Fibroblast of skin of abdomen (primary cell): Measurements from ENCODE around the gene PEX10.
"Not testable (repeated sequence)": the region's sequence is repeated elsewhere in the genome, so short reads cannot be mapped to it uniquely, and the experiment has no call there.

Experiments used
- DNase-seq: peaks from one replicate; pipeline ENCODE4 v3.0.0-alpha.2; 2013

The PEX10 gene

DNA sequence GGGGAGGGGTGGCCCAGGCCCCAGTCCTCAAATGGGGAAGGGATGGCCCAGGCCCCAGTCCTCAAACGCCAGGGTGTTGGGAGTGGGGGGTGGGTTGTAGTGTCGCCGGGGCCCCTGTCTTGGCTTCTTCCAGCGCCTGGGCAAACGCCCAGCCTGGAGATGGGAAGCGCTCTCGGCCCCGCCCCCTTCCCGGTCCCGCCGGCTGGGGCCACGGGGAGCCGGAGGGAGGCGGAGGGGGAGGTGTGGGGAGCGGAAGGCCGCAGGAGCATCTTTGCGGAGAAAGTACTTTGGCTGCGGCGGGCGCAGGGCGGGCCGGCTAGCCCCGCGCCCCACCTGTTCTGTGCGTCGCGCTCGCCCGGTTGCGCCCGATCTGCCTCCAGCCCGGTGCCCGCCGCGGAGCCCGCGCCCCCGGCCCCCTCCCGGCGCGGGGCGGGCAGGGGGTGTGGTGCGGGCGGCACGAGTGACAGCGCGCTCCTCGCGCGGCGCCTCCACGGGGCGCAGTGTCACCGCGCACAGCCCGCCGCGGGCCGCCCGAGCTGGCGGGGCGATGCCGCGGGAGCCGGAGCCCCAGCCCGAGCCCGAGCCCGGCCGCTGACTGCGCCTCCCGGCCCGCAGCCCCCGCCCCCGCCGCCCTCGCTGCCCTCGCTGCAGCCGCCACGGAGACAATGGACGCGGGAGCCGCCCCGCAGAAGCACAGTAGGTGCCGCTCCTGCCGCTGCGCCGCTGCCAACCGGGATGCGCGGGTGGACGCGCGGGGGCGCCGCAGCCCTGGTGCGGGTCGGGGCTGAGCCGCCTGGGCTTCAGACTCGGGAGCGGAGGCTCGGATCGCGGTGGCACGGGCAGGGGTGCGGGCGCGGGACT is 31.1 kb upstream of the PEX10 start:
- no peak for DNase-seq

DNA sequence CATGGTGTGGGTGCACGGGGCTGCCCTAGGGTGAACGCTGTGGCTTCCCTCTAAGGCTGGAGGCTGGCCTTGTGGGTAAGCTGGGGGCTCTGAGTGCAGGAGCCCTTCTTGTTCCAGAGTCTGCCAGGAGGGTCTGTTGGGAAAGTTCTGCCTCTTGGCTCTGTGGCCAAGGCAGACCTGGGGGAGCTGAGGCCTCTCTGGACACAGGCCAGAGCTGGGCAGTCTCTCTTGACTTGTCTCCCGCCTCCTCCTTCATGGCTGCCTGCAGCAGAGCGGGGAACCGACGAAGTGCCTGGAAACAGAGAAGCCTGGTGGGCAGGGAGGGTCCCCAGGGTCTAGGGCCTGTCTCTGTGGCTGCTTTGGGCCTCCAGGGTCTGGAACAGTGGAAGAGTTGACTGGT is 30.3 kb upstream of the PEX10 start:
- DNase-seq: no peak

DNA sequence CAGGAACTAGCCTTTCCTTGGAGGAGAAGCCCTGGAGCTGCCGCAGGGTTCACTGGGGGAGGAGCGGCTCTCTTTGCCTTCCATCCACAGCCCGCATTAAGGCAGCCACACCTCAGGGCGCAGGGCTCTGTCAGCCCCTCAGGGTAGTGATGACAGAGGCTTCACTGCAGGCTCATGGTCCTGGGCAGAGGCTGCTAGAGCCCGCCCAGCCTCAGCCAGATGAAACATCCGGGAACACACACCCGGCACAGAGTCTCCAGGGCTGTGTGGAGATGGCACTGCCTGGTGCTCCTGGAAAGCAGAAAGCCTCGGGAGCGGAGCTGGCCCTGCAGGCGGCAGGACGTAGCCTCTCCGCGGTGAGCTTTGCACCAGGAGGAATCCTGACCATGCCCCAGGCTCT is 29.4 kb upstream of the PEX10 start:
- DNase-seq: no peak

DNA sequence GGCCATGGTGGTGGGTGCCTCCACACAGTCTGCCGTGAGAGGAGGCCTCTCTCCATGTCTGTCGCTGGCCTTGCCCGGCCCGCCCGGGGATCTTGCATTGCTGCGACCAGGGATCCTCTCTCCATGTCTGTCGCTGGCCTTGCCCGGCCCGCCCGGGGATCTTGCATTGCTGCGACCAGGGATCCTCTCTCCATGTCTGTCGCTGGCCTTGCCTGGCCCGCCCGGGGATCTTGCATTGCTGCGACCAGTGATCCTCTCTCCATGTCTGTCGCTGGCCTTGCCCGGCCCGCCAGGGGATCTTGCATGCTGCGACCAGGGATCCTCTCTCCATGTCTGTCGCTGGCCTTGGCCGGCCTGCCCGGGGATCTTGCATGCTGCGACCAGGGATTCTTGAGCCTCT is 28.0 kb upstream of the PEX10 start:
- not testable (repeated sequence) for DNase-seq

DNA sequence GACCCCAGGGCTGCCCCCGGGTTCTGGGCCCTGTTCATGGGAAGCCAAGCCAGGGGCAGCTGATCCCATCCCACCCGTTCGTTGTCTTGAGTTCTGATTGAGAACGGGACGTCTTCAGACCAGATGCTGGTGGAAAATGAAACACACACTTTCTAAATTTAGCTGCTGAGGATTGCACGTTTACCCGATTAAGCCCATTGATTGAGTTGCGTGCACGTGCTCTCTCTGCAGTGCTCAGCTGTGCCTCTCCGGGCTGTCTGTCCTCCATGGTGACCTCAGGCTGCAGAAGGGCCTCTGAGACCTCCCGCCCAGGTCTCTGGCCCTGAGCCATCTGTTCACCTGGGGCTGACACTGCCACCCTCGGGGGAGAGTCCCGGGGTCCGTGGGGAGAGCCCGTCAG is 27.0 kb upstream of the PEX10 start:
- no peak for DNase-seq

DNA sequence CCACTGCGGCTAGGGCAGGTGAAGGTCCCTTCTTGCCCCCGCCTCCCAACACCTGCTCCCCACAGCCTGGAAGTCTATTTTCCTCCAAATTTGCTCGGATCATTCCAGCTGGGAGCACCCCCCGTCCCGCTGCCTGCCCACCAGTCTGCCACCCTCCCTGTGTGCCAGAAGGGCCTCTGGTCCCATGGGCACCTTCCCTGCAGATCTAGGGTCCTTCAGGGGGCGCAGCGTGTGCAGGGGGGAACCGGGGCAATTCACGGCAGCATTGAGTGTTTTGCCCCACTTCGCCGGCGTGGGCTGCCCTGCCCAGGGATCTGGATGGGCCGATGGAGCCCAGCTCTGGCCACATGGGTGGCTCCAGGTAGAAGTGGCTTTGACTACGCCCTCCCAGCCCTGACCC is 26.3 kb upstream of the PEX10 start:
- DNase-seq: no peak

DNA sequence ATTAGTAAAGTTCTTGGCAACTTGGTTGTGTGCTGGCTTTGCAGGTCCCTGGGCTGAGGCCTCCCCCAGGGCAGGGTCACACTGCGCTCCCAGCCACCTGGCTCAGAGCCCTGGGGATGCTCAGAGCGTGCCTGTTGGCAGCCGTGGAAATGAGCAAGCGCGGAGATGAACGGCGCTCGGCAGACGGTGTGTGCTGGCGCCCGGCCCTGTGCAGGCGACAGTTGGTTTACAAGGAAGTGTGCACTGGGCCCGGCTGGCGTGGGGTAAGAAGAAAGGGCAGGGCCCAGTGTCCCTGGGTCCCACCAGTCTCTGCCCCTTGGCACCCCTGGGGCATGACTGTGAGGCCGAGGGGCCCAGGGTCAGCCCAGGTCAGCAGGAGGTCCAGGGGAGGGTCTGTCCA is 25.7 kb upstream of the PEX10 start:
- no peak for DNase-seq

DNA sequence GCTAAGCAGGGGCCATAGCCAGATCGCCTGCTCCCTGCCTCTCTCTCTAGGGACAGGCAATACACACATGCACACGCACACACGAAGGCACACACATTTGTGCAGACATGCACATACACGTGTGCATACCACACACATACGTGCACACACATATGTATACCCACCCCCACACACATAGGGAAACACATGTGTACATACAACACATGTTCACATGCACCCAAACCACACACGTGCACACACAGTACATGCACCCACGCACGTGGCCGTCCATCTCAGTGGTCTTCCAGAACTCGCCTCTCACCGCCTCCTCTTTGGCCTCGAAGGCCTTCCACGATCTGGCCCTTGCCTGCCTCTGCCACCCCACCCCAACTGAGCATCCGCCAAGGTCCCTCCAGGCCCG is 25.3 kb upstream of the PEX10 start:
- no peak for DNase-seq

DNA sequence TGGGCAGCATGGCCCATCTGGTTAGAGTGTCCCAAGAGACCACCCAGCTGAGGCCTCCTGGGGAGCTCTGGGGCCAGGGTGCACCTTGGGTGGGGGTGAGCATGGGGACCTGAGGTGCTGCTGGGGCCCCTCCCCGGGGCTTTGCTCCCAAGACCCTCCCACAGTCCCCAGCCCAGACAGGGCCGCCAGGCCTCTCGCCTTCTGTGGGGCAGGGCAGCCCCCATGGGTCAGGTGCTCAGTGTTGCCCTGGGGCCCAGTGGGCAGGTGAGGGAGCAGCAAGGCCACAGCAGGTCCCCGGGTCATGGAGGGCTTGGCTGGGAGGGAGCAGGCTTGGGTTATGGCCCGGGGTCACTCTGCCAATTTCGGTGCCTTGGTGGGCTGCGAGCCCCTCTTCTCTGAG is 24.5 kb upstream of the PEX10 start:
- DNase-seq: no peak

DNA sequence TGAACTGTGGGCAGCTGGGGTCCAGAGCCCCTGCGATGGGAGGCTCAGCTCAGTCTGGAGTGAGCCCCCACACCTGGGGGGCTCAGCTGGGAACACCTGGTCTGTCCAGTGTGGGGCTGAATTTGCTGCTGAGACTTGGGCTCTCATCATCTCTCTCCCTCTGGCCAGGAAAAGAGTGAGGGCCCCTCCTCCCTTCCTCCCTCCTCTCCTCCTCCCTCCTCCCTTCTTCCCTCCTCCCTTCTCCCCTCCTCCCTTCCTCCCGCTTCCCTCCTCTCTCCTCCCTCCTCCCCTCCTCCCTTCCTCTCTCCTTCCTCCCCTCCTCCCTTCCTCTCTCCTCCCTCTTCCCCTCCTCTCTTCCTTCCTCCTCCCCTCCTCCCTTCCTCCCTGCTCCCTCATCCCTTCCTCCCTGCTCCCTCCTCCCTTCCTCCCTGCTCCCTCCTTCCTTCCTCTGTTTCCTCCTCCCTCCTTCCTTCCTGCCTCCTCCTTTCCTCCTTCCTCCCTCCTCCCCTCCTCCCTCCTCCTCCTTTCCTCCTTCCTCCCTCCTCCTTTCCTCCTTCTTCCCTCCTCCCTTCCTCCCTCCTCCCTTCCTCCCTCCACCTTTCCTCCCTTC is 23.5 kb upstream of the PEX10 start:
- DNase-seq: no peak

DNA sequence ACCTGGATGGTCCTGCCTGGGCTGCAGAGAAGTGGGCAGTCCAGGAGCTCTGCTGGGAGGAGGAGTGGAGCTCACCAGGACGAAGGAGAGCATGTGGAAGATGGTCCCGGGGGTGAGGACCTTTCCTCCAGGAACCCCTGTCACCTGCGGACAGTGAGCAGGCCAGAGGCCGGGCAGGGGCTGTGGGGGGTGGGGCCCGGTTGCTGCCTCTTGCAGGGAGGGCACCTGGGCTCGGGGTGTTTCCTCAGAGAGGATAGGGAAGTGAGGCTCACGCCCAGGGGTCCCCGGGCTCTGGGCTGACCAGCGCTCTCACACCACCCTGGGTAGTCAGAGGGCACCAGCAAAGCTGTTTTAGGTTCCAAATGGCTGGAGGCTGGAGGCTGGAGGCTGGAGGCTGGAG is 22.7 kb upstream of the PEX10 start:
- no peak for DNase-seq

DNA sequence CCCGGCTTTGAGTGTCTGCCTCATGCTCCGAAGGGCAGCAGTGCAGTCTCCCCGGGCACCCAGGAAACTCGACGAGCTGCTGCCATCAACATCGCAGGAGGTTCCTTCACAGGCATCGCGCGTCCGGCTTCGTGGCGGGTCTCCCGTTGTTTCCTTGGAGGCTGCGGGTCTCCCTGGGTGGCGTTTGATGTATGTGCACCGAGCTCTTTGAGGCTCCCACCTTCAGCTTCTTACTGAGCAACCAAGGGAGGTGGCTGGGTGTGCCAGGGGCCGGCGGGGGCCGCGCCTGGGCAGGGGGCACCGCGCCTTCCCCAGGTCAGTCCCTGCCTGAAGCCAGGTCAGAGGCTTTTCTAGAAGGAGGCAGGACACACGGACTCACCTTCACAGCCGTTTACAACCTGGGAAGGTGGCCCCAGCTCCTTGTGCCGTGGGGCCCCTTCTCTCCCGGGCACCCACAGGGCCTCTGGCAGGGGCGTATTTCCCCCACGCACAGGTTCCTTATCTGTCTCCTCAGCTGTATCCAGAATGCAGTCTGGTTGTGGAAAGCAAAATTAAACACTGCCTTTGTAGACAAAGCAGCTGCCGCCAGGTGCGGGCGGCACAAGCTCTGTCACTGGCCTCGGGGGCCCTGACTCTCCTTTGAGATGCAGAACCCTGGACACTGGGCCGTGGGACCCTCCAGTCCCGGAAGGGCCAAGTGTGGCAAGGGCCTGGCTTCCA is 21.7 kb upstream of the PEX10 start:
- no peak for DNase-seq

DNA sequence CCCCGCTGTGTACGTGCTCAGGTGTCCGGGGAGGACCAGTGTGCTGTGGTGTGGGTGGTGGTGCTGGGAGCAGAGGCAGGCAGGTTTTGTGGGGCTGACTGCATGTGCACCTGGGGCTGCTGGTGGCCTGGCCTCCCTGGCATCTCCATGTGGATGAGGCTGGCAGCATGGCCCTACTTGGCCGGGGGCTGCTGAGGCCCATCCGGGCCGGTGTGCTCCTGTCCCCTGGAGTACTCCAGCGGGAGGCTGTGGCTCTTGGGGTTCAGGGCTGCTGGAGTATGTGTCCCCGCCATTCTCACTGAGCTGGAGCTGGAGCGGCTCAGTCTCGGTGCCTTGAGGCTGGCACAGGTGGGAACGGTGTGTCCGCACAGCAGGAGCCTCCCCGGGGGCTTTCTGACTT is 20.8 kb upstream of the PEX10 start:
- DNase-seq: no peak

DNA sequence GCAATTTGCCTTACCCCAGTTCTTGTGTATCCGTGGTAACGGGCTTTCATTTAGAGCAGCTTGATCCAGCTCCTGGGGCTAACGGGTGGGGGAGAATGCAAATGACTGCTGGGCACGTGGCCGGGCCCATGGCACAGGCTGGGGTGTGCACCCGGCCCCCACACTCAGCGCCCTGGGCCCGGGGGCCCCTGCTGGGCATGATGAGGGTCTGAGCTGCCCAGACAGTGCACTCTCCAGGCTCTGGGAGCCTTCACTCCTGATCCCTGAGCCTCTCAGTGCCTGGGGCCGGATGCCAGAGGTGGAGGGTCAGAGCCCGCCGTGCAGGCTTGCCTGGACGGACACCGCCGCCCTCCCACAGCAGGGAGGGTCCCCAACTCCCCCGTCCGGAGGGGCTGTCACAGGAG is 20.1 kb upstream of the PEX10 start:
- DNase-seq: no peak

DNA sequence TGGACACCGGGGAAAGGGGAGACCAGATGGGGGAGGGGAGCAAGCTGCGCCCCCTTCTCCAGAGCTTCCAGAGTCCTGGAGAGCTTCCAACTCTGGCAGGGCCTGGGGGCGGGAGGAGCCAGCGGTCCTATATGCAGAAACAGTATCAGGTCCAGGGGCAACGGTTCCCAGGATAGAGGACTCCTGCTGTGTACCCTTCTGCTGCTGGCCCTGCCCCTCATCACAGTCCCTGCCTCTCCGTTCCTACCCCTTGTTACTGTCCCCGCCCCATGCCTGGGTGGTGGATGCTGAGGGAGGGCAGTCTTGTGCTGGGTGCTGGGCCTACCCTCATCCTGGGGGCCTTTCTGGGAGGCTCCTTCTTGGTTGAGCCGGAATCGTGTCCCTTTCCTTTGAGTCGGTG is 19.2 kb upstream of the PEX10 start:
- DNase-seq: no peak

DNA sequence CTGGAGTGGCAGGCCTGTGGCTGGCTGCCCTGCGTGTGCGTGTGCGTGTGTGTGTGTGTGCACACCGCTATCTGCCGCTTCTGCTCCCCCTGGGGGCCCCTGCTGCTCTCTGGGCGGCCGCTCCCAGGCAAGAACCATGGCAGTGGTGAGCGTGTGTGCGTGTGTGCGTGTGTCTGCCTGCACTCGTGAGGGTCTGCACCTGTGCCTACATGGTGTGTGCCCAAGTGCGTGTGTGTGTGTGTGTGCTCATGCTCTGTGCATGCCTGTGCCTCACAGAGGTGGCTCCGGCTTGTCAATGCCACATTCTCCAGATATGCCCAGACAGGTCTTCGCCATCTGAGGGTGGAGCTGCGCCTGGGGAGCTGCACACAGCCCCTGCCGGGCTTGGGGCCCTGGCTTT is 18.7 kb upstream of the PEX10 start:
- no peak for DNase-seq

DNA sequence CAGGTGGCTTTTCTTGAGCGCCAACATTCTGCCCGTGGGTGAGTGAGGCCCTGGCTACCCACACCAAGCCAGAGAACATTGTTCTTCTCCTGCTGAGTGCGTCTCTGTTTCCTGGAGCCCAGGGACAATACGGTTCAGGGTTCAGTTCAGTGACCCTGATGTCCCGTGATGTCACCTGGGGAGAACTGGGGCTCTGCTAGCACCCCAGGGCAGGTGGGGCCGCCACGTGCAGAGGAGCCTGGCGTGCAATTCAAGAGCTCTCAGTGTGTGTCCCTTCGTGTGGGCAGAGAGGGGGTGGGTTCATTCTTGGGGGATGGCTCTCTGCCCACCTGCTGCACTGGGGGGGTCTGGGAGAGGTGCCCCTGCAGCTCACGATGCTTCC is 18.2 kb upstream of the PEX10 start:
- no peak for DNase-seq

DNA sequence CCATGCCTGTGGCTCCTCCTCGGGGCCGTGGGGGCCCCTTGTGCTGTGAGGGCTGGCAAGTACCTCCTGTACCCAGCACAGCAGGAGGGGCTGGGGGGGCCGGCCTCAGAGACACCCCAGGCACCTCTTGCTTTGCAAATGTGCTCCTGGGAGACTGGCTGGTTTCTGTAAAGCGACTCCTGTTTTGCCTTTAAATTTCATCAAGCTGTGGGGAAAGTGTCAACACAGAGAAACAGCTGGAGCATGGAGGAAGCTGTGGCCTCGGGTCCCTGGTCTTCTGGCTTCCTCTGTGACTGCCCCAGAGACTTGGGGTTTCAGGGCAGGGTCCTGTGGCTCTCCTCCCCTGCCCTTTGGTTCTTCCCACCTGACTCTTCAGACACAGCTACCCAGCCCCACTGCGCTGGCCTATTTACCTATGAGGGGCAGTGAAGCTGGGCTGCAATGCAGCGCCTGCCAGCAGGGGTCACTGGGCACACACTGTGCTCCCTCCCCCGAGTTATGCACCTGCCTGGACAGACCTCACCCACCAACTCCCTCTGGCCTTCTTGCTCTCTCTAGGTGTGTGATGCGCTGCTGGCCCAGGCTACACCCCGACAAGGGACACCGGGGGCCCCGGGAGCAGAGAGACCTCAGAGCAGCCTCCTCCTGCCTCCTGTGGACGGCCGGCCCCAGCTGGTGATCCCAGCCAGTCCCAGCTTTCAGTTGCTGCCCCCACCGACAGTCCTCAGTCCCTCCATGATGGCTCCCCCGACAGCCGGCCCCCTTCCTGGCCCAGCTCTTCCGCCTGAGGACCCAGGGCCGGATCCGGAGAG is 17.6 kb upstream of the PEX10 start:
- no peak for DNase-seq

DNA sequence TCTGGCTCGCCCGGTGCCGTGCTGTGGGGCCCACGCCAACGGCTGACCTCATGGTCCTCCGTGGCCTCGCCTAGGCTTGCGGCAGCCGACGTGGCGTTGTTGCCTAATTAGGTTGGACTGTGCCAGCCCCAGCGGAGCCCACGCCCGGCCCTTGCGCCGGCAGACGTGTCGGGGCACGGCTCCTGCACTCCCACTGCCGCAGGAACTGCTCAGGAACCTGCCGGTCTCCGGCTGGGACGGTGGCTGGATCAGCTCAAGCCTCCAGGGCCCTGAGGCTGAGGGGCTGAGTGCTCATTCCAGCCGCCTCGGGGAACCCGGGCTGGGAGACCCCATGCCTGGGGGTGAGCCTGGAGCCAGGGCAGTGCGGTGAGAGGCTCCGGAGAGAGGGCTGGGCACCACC is 16.1 kb upstream of the PEX10 start:
- DNase-seq: no peak

DNA sequence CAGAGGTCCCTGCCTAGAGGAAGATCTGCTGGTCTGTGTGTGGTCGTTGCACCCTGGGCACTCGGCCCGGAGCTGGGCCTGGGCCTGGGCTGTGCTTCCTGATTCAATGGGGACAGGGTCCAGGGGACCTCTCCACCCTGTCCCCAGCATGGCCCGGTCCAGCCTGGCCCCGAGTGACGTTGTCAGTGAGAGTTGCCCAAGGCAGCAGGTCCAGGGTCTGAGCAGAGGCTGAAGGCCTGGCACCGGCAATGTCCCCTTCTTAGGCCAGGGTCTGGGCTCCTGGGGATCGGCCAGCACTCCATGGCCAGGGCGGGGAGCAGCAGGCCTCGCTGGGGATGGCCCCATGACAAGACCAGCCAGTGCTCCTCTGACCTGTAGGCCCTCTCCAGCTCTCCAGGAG is 15.6 kb upstream of the PEX10 start:
- DNase-seq: no peak

DNA sequence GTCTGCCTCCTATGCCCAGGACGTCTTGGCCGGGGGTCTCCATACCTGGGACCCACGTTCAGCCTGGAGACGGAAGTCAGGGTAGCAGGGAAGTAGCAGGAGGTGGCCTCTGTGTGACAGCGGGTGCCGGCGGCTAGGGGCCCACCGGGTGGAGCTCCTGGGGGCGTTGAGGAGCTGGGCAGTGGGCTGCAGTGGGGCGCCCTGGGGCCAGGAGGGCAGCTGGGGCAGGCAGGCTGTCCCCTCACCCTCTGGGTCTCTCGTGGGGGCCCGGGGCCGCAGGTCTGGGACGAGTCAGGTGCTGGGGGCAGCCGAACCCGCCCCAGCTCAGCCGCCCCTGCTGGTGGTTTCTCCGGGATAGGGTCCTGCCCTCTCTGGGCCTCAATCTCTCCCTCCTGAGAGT is 14.7 kb upstream of the PEX10 start:
- no peak for DNase-seq

DNA sequence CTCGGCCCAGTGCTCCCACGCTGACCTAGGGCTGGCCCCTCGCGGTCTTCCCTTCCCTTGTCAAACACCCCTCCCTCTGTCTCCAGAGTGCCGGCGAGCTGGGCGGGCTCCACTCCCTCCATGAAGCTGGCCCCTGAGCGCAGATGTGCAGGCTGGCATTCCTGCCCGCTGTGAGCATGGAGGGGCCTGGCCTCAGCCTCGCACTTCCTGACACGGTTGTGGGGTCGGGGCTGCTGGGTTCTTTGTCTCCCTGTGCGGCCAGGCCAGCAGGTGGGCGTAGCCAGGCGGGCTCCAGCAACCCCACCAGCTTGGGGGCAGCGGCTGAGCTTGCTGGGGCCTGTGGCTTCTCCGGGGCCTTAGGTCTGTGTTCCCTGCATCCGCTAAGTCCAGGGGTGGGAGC is 14.2 kb upstream of the PEX10 start:
- no peak for DNase-seq

DNA sequence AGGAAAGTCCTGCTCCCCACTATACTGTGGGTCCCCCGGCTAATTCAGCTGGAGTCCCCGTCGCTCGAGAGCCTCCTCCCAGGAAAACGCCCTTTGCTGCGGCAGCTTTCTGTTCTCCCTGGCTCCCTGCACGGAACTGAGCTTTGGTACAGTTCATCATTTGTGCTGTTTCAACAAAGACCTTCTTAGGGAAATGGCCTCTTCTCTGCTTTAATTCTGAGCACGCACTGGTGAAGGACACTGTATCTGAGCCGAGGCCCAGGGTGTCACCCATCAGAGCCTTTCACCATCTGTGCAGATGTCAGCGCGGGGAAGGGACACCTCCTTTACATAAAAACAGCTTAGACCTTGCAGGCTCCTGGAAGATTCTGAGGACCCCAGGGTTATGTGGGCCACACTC is 13.5 kb upstream of the PEX10 start:
- DNase-seq: no peak
